ENCODE measurements around the gene WNT6. TPM values are rescaled to one million over a fixed set of nuclear protein-coding genes. Genes with fewer than 3 reads are reported as not detected.

Gene WNT6
- total and polyA plus RNA-seq, 2 of the 8 experiments (the other 6 are each of a cell fraction or from before 2014, with no cell fraction given), result not detected

DNA sequence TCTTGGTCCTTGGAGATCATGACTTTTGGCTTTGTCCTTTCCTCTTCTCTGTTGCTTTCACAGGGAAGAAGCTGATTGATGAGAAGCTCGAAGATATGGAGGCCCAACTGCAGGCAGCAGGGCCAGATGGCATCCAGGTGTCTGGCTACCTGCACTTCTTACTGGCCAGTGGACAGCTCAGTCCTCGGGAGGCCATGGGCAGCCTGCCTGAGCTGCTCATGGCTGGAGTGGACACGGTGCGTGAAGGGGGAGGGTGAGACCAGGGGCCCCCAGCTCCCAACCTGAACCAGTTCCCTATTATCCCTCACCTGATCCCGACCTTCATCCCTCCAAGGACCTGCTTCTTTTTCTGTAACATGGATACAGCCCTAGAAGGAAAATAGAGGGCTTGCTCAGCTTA lies 46.7 kb upstream of the WNT6 start:
- H3K4me3 ChIP-seq (ENCODE audit: extremely low read depth in 1 of 4, insufficient read depth in 2 of 4, low read depth in 3 of 4, low read length in 4 of 4), result no peak overlapping the region
- H3K23me2 ChIP-seq (ENCODE audit: low read depth, low read length), result no peaks in the 10 kb centered on the region
- H3K56ac ChIP-seq (replicated peaks; ENCODE audit: insufficient read length, low read depth, low read length), result no peak overlapping the region
- H3K79me2 ChIP-seq (ENCODE audit: control insufficient read depth in 1 of 2, insufficient read depth in 2 of 2, low read length in 2 of 2), result no peaks in the 10 kb centered on the region
- H2AK5ac ChIP-seq (ENCODE audit: low read depth, low read length), result no peak overlapping the region
- WGBS, 2 experiments (ENCODE audit: extremely low coverage in 1 of 2, insufficient coverage in 1 of 2, insufficient read length in 1 of 2, insufficient replicate concordance in 2 of 2, low coverage in 1 of 2, low lambda C conversion rate in 2 of 2, missing lambda C conversion rate in 1 of 2), result 89% methylated on average over 5 of the region's 5 CpGs; no CpG with 5 or more reads in 1 of the 2 experiments
- H2BK12ac ChIP-seq (ENCODE audit: low read depth, low read length), result no peak overlapping the region
- no peaks in the 10 kb centered on the region for H3K9me3 ChIP-seq (ENCODE audit: insufficient read depth in 2 of 2, low read depth in 1 of 2, low read length in 1 of 2)
- no peak overlapping the region for H2BK15ac ChIP-seq (ENCODE audit: low read length)
- no peak overlapping the region for H4K5ac ChIP-seq (ENCODE audit: insufficient read length, low read depth, low read length)
- H2BK120ac ChIP-seq (replicated peaks; ENCODE audit: low read depth, low read length), result no peak overlapping the region
- H3K36me3 ChIP-seq (ENCODE audit: control insufficient read depth in 2 of 4, insufficient read depth in 4 of 4, low read length in 3 of 4), result no peaks in the 10 kb centered on the region
- ChIA-PET POLR2A (ENCODE audit: partially characterized antibody) (no interaction called here), CTCF (ENCODE audit: partially characterized antibody) (interaction anchor here (1.2 to 1.6 kb wide), 2 partner anchors 51 to 56 kb away, joined by 5 read pairs; no protein-coding TSS in a partner anchor)
- H3K27me3 ChIP-seq (replicated peaks in 1 of 4; ENCODE audit: control insufficient read depth in 3 of 4, extremely low read depth in 1 of 4, insufficient read depth in 3 of 4, low read length in 3 of 4), result no peaks in the 10 kb centered on the region
- H3K23ac ChIP-seq (ENCODE audit: insufficient read length), result no peak overlapping the region
- no peak overlapping the region for H2BK5ac ChIP-seq (ENCODE audit: low read depth, low read length)
- H3K27ac ChIP-seq (ENCODE audit: low read depth, low read length), result no peak overlapping the region
- H3K14ac ChIP-seq (ENCODE audit: insufficient read length), result no peak overlapping the region
- FAIRE-seq, result no peak
- H4K8ac ChIP-seq (ENCODE audit: extremely low read depth, insufficient read depth, low read length), result no peak overlapping the region
- H4K91ac ChIP-seq (replicated peaks; ENCODE audit: insufficient read length, low read length), result no peak overlapping the region
- no peaks in the 10 kb centered on the region for H3K79me1 ChIP-seq (ENCODE audit: low read depth, low read length)
- no peak overlapping the region for H3K4ac ChIP-seq (replicated peaks; ENCODE audit: insufficient read length, low read depth, low read length)
- TF ChIP-seq SUZ12 (IDR thresholded peaks at IDR 0.05; ENCODE audit: low read length), result no peak
- TF ChIP-seq, protein P1, sequence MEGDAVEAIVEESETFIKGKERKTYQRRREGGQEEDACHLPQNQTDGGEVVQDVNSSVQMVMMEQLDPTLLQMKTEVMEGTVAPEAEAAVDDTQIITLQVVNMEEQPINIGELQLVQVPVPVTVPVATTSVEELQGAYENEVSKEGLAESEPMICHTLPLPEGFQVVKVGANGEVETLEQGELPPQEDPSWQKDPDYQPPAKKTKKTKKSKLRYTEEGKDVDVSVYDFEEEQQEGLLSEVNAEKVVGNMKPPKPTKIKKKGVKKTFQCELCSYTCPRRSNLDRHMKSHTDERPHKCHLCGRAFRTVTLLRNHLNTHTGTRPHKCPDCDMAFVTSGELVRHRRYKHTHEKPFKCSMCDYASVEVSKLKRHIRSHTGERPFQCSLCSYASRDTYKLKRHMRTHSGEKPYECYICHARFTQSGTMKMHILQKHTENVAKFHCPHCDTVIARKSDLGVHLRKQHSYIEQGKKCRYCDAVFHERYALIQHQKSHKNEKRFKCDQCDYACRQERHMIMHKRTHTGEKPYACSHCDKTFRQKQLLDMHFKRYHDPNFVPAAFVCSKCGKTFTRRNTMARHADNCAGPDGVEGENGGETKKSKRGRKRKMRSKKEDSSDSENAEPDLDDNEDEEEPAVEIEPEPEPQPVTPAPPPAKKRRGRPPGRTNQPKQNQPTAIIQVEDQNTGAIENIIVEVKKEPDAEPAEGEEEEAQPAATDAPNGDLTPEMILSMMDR (IDR thresholded peaks at IDR 0.05; ENCODE audit: control extremely low read depth in 1 of 3, insufficient read depth in 1 of 3, low read depth in 1 of 3, low read length in 3 of 3), result no peak
- no peak for TF ChIP-seq CEBPB (IDR thresholded peaks at IDR 0.05; ENCODE audit: low read depth, low read length)
- no peak for TF ChIP-seq CBX5 (IDR thresholded peaks at IDR 0.05; ENCODE audit: low read depth, low read length)
- no peak for TF ChIP-seq CREB1 (IDR thresholded peaks at IDR 0.05)
- no peak for TF ChIP-seq ASH2L (IDR thresholded peaks at IDR 0.05; ENCODE audit: low read length)
- no peak overlapping the region for H3K9ac ChIP-seq (replicated peaks in 1 of 4; ENCODE audit: extremely low read depth in 1 of 4, low read depth in 3 of 4, low read length in 3 of 4)
- no peaks in the 10 kb centered on the region for H4K20me1 ChIP-seq (replicated peaks in 1 of 2; ENCODE audit: control insufficient read depth in 1 of 2, insufficient read depth in 2 of 2, low read length in 2 of 2)
- no peak overlapping the region for H2AFZ ChIP-seq (ENCODE audit: low read length)
- H3K18ac ChIP-seq (ENCODE audit: extremely low read depth, low read length), result no peak overlapping the region
- DNase-seq (ENCODE audit: low read depth in 1 of 2, low spot score in 2 of 2), result no peak
- H3K4me1 ChIP-seq (replicated peaks in 1 of 4; ENCODE audit: control insufficient read depth in 3 of 4, insufficient read depth in 4 of 4, low read length in 3 of 4), result no peaks in the 10 kb centered on the region
- no peak overlapping the region for H2BK20ac ChIP-seq (ENCODE audit: low read length)
- H3K4me2 ChIP-seq (ENCODE audit: insufficient read depth in 1 of 2, low read depth in 2 of 2, low read length in 2 of 2), result no peak overlapping the region
